IMR-90 (cell line): ENCODE data around the gene CD163. TPM values are rescaled to one million over a fixed set of nuclear protein-coding genes. Genes with fewer than 3 reads are reported as not detected.

Experiments used
- ATAC-seq: fragments of 200-7000 bp; cut with Tn5 transposase; 2 replicates; pipeline ENCODE4 v1.9.1; 2020; ENCODE audit warnings: low read depth, mild to moderate bottlenecking, moderate library complexity
- BruUV-seq: library from RNA; stranded (reverse); fragments of 400-500 nt; replicated peaks from 2 replicates; lab custom pipeline; 2021; lab: Mats Ljungman, UMichigan
- CTCF ChIA-PET: fragments of 300-600 bp; formaldehyde crosslinking; extraction: SDS; loops from one replicate; lab custom pipeline; 2021; ENCODE audit warnings: antibody characterized with exemption; lab: Yijun Ruan, JAX
- POLR2A ChIA-PET: fragments of 300-600 bp; sonication (Branson Sonifier 250); formaldehyde crosslinking; loops from one replicate; lab custom pipeline; 2022; ENCODE audit warnings: antibody characterized with exemption; ENCODE audit not compliant: unreplicated experiment; lab: Charles Lee
- DNase-seq: peaks from one replicate; pipeline ENCODE4 v3.0.0; 2013
- H2AFZ ChIP-seq: replicated peaks from 2 replicates; pipeline ENCODE3; 2013; ENCODE audit warnings: low read length, mild to moderate bottlenecking; ENCODE audit not compliant: poor library complexity
- H2AK5ac ChIP-seq: 2 replicates; pipeline ENCODE4 v1.6.1; 2013; ENCODE audit warnings: low read depth, low read length, inconsistent platforms
- H2AK9ac ChIP-seq: replicated peaks from 2 replicates; pipeline ENCODE3; 2013; ENCODE audit warnings: mild to moderate bottlenecking, low read depth, low read length, moderate library complexity; ENCODE audit not compliant: poor library complexity
- H2BK120ac ChIP-seq: 2 replicates; pipeline ENCODE4 v1.6.1; 2013; ENCODE audit warnings: low read depth, low read length, inconsistent platforms
- H2BK15ac ChIP-seq: 3 replicates; pipeline ENCODE4 v1.6.1; 2013; ENCODE audit warnings: low read depth, low read length, inconsistent platforms
- H2BK20ac ChIP-seq: 2 replicates; pipeline ENCODE4 v1.6.1; 2013; ENCODE audit warnings: low read depth, mild to moderate bottlenecking, inconsistent platforms, low read length, moderate library complexity
- H2BK5ac ChIP-seq: 2 replicates; pipeline ENCODE4 v1.6.1; 2013; ENCODE audit warnings: mild to moderate bottlenecking, low read depth, low read length, inconsistent platforms; ENCODE audit not compliant: poor library complexity, severe bottlenecking
- H3K14ac ChIP-seq: replicated peaks from 2 replicates; pipeline ENCODE4 v1.6.1; 2013; ENCODE audit warnings: low read depth, low read length, inconsistent platforms
- H3K18ac ChIP-seq: 2 replicates; pipeline ENCODE4 v1.6.1; 2013; ENCODE audit warnings: low read depth, low read length, control low read depth
- H3K23ac ChIP-seq: 2 replicates; pipeline ENCODE4 v1.6.1; 2013; ENCODE audit warnings: low read depth, low read length, inconsistent platforms
- H3K27ac ChIP-seq: 2 replicates; pipeline ENCODE4 v1.5.1; 2013; ENCODE audit warnings: mild to moderate bottlenecking, control low read depth, low read length; ENCODE audit not compliant: insufficient read depth
- H3K27me3 ChIP-seq: 2 replicates; pipeline ENCODE4 v1.6.1; 2013; ENCODE audit warnings: low read length; ENCODE audit not compliant: control insufficient read depth, insufficient read depth
- H3K36me3 ChIP-seq: 2 replicates; pipeline ENCODE4 v1.6.1; 2013; ENCODE audit warnings: low read length, mixed read lengths; ENCODE audit not compliant: control insufficient read depth, insufficient read depth
- H3K4ac ChIP-seq: 2 replicates; pipeline ENCODE4 v1.6.1; 2013; ENCODE audit warnings: low read depth, low read length, inconsistent platforms
- H3K4me1 ChIP-seq: 2 replicates; pipeline ENCODE4 v1.6.1; 2013; ENCODE audit warnings: low read length, mixed read lengths; ENCODE audit not compliant: control insufficient read depth, insufficient read depth
- H3K4me2 ChIP-seq: 2 replicates; pipeline ENCODE4 v1.6.1; 2013; ENCODE audit warnings: low read depth, mild to moderate bottlenecking, control low read depth, low read length, moderate library complexity
- H3K4me3 ChIP-seq: 2 replicates; pipeline ENCODE4 v1.5.1; 2013; ENCODE audit warnings: low read depth, mild to moderate bottlenecking, control low read depth, low read length, moderate library complexity; ENCODE audit not compliant: insufficient read depth
- H3K56ac ChIP-seq: 2 replicates; pipeline ENCODE4 v1.6.1; 2013; ENCODE audit warnings: low read length, inconsistent platforms; ENCODE audit not compliant: insufficient read depth; ENCODE audit errors: extremely low read depth
- H3K79me1 ChIP-seq, 2 experiments: 2 replicates each; pipeline ENCODE4 v1.6.1; 2013; ENCODE audit warnings: low read length in 2 of 2, inconsistent platforms in 1 of 2, low read depth in 1 of 2
- H3K9ac ChIP-seq: 2 replicates; pipeline ENCODE4 v1.6.1; 2013; ENCODE audit warnings: low read depth, low read length, control low read depth
- H3K9me1 ChIP-seq: 2 replicates; pipeline ENCODE4 v1.6.1; 2013; ENCODE audit warnings: low read length, inconsistent platforms; ENCODE audit not compliant: insufficient read depth
- H3K9me3 ChIP-seq: 2 replicates; pipeline ENCODE4 v1.6.1; 2013; ENCODE audit warnings: low read length; ENCODE audit not compliant: control insufficient read depth, insufficient read depth
- H4K20me1 ChIP-seq: 2 replicates; pipeline ENCODE4 v1.6.1; 2013; ENCODE audit warnings: low read length, inconsistent platforms; ENCODE audit not compliant: insufficient read depth
- H4K5ac ChIP-seq: 2 replicates; pipeline ENCODE4 v1.6.1; 2013; ENCODE audit warnings: mild to moderate bottlenecking, low read depth, low read length, control low read depth
- H4K8ac ChIP-seq, 2 experiments: 2 replicates each; pipeline ENCODE4 v1.6.1; 2013; ENCODE audit warnings: low read depth in 2 of 2, low read length in 2 of 2, control low read depth in 1 of 2, inconsistent platforms in 1 of 2
- H4K91ac ChIP-seq: 2 replicates; pipeline ENCODE4 v1.6.1; 2013; ENCODE audit warnings: low read depth, low read length, inconsistent platforms; ENCODE audit not compliant: insufficient read depth
- CEBPB ChIP-seq: IDR thresholded peaks from 2 replicates; pipeline ENCODE4 v1.6.1; 2012; ENCODE audit warnings: low read depth, low read length, improper control_type of control experiment
- CHD1 ChIP-seq: IDR thresholded peaks from 2 replicates; pipeline ENCODE4 v1.6.1; 2012; ENCODE audit warnings: low read depth, low read length, improper control_type of control experiment
- MAFK ChIP-seq: IDR thresholded peaks from 2 replicates; pipeline ENCODE4 v1.6.1; 2012; ENCODE audit warnings: low read depth, low read length, improper control_type of control experiment
- WGBS, 2 experiments: methylation state at CpG; one replicate each; pipeline versions ENCODE4 v1.1.5 to v1.1.7; 2013; ENCODE audit warnings: missing lambda C conversion rate in 2 of 2; ENCODE audit not compliant: insufficient read length in 1 of 2; ENCODE audit errors: extremely low coverage in 2 of 2; 5-methylcytosine and 5-hydroxymethylcytosine counted together
- dilution Hi-C: fragments of 300-500 bp; cut with HindIII; formaldehyde crosslinking; loops from one replicate; pipeline ENCODE4 v1.14.3; 2018; ENCODE audit warnings: low sequenced_read_pairs; ENCODE audit not compliant: unreplicated experiment
- in situ Hi-C: fragments of 300-500 bp; cut with MboI; formaldehyde crosslinking; loops from 3 replicates; pipeline ENCODE4 v1.14.3; 2019; ENCODE audit warnings: low sequenced_read_pairs, inconsistent platforms, mixed read lengths
- intact Hi-C: fragments of 100-400 bp; cut with micrococcal nuclease; formaldehyde crosslinking; loops from 2 replicates; pipeline ENCODE4 v1.10.0; 2022
- polyA plus RNA-seq, 3 experiments: library from polyadenylated mRNA; depleted of rRNA; stranded (reverse); fragments of >200 nt; gene quantifications; 2 replicates each; pipeline ENCODE4 v1.2.3, GENCODE V29; 2012; ENCODE audit warnings: low replicate concordance in 1 of 3
- total RNA-seq: library from RNA; depleted of rRNA; stranded (reverse); fragments of >200 nt; gene quantifications from 2 replicates; pipeline ENCODE4 v1.2.3, GENCODE V29; 2012

CD163 gene
- total and polyA plus RNA-seq, 2 of the 4 experiments (the other 2 are of a cell fraction): not detected

GRCh38 chr12:7496451-7496850 lies 7.1 kb downstream of the CD163 start:
- Histone ChIP-seq H3K79me1 (no peaks in the 10 kb centered on the region), H3K36me3 (no peaks in the 10 kb centered on the region), H3K9me3 (no peaks in the 10 kb centered on the region), H3K18ac (no peak overlapping the region), H4K5ac (no peak overlapping the region), H2AFZ (no peak overlapping the region), H3K23ac (no peak overlapping the region), H2BK5ac (no peak overlapping the region), H3K27ac (no peak overlapping the region), H3K27me3 (no peaks in the 10 kb centered on the region), H3K4me3 (no peak overlapping the region), H3K9ac (no peak overlapping the region), H4K8ac (no peak overlapping the region), H3K4me2 (no peak overlapping the region), H3K4ac (no peak overlapping the region), H2BK20ac (no peak overlapping the region), H2AK5ac (no peak overlapping the region), H4K91ac (no peak overlapping the region), H3K9me1 (no peaks in the 10 kb centered on the region), H3K56ac (no peak overlapping the region), H2AK9ac (no peak overlapping the region), H3K14ac (no peak overlapping the region), H2BK120ac (peak overlapping the region; percentile 10; the same call in 1 of the 2 replicates), H2BK15ac (no peak overlapping the region), H4K20me1 (no peaks in the 10 kb centered on the region), H3K4me1 (no peaks in the 10 kb centered on the region)
- CTCF ChIA-PET: no interaction called here
- ATAC-seq (no peak), DNase-seq (no peak)
- BruUV-seq: no TSS peak
- intact Hi-C loops (no loop called here), in situ Hi-C loops (no loop called here), dilution Hi-C loops (no loop called here)
- no CpG with 5 or more reads among the region's 4 CpGs for whole genome bisulfite sequencing, 2 experiments
- TF ChIP-seq CHD1 (no peak), MAFK (no peak), CEBPB (no peak)
- POLR2A ChIA-PET: no interaction called here
